GM19328 (cell line): ENCODE results near the gene ITGB1.
"Not testable (repeated sequence)": the region's sequence is repeated elsewhere in the genome, so short reads cannot be mapped to it uniquely, and the experiment has no call there.

Experiments
- ATAC-seq: cut with Tn5 transposase; IDR thresholded peaks from one replicate; pipeline ENCODE4 v1.9.1; 2021; ENCODE audit warnings: mild to moderate bottlenecking, moderate library complexity; ENCODE audit not compliant: unreplicated experiment

Gene ITGB1

GRCh38 chr10:32980558-32981468 lies 22.8 kb upstream of the ITGB1 start:
- ATAC-seq = peak; percentile 97

- ATAC-seq = no peak
These were observed 22.2 kb upstream of the ITGB1 start for GRCh38 chr10:32980242-32980557.

GRCh38 chr10:32979719-32980118 lies 21.7 kb upstream of the ITGB1 start:
- not testable (repeated sequence) for ATAC-seq

GRCh38 chr10:32979041-32979440 lies 21.0 kb upstream of the ITGB1 start:
- ATAC-seq = no peak

- not testable (repeated sequence) for ATAC-seq
These were observed 20.1 kb upstream of the ITGB1 start for GRCh38 chr10:32977846-32978809.

- no peak for ATAC-seq
These were observed 18.3 kb upstream of the ITGB1 start for GRCh38 chr10:32976338-32976737.

GRCh38 chr10:32972929-32973328 lies 14.9 kb upstream of the ITGB1 start:
- ATAC-seq = no peak

- no peak for ATAC-seq
These were observed 14.4 kb upstream of the ITGB1 start for GRCh38 chr10:32972460-32972859.

- ATAC-seq = no peak
These were observed 13.6 kb upstream of the ITGB1 start for GRCh38 chr10:32971536-32972091.

GRCh38 chr10:32970910-32971309 lies 12.9 kb upstream of the ITGB1 start:
- ATAC-seq = no peak

GRCh38 chr10:32964270-32964669 lies 6.2 kb upstream of the ITGB1 start:
- ATAC-seq = no peak

GRCh38 chr10:32963096-32963495 lies 5.1 kb upstream of the ITGB1 start:
- no peak for ATAC-seq

GRCh38 chr10:32962521-32962920 lies 4.5 kb upstream of the ITGB1 start:
- ATAC-seq = no peak

GRCh38 chr10:32961895-32962369 lies 3.9 kb upstream of the ITGB1 start:
- no peak for ATAC-seq

GRCh38 chr10:32961343-32961894 lies 3.4 kb upstream of the ITGB1 start:
- ATAC-seq = no peak

GRCh38 chr10:32960022-32960421 lies 2.0 kb upstream of the ITGB1 start:
- no peak for ATAC-seq

GRCh38 chr10:32959006-32959920 lies 1.2 kb upstream of the ITGB1 start:
- ATAC-seq = peak; percentile 22

GRCh38 chr10:32957341-32958084 lies 517 bp downstream of the ITGB1 start:
- peak; percentile 22 for ATAC-seq
